Osteocyte (in vitro differentiated cells): ENCODE data around the gene PAK5. TPM values are rescaled to one million over a fixed set of nuclear protein-coding genes. Genes with fewer than 3 reads are reported as not detected.

Experiments used
- DNase-seq: peaks from one replicate; pipeline ENCODE4 v3.0.0; 2021; ENCODE audit warnings: mixed read lengths; ENCODE audit not compliant: unreplicated experiment; ENCODE audit errors: extremely low spot score
- H3K27ac Mint-ChIP-seq: one replicate; pipeline ENCODE4 v1.8.0; 2021; ENCODE audit warnings: mild to moderate bottlenecking, mixed read lengths; ENCODE audit not compliant: unreplicated experiment
- H3K27me3 Mint-ChIP-seq: one replicate; pipeline ENCODE4 v1.8.0; 2021; ENCODE audit warnings: mixed read lengths; ENCODE audit not compliant: unreplicated experiment
- H3K36me3 Mint-ChIP-seq: one replicate; pipeline ENCODE4 v1.8.0; 2021; ENCODE audit warnings: mixed read lengths; ENCODE audit not compliant: unreplicated experiment
- H3K4me1 Mint-ChIP-seq: one replicate; pipeline ENCODE4 v1.8.0; 2021; ENCODE audit warnings: mixed read lengths; ENCODE audit not compliant: unreplicated experiment
- H3K4me3 Mint-ChIP-seq: one replicate; pipeline ENCODE4 v1.8.0; 2021; ENCODE audit warnings: mild to moderate bottlenecking, moderate library complexity, mixed read lengths; ENCODE audit not compliant: unreplicated experiment
- H3K9me3 Mint-ChIP-seq: one replicate; pipeline ENCODE4 v1.8.0; 2021; ENCODE audit warnings: mixed read lengths; ENCODE audit not compliant: unreplicated experiment
- CTCF ChIP-seq: fragments of 200-600 bp; sonication (generic); IDR thresholded peaks from 2 replicates; pipeline ENCODE4 v1.5.0; 2021; ENCODE audit warnings: antibody characterized with exemption, mild to moderate bottlenecking, moderate library complexity
- total RNA-seq: library from RNA; stranded (reverse); gene quantifications from 2 replicates; pipeline ENCODE4 v1.2.1, GENCODE V29; 2021

PAK5 gene
- total RNA-seq, 1 donor from 2014 or later: not detected

- H3K27ac Mint-ChIP-seq: no peak overlapping the region
- no peak for DNase-seq
- no peaks in the 10 kb centered on the region for H3K4me1 Mint-ChIP-seq
- no peaks in the 10 kb centered on the region for H3K9me3 Mint-ChIP-seq
- no peaks in the 10 kb centered on the region for H3K36me3 Mint-ChIP-seq
- H3K27me3 Mint-ChIP-seq: peaks cover 61% of the 10 kb centered on the region
- H3K4me3 Mint-ChIP-seq: no peak overlapping the region
- TF ChIP-seq CTCF: no peak
Observed at GRCh38 chr20:9590189-9590588, 248.7 kb downstream of the PAK5 start.

GRCh38 chr20:9588706-9589105 lies 250.2 kb downstream of the PAK5 start:
- no peak for DNase-seq
- Mint-ChIP-seq H3K4me3 (no peak overlapping the region), H3K9me3 (no peaks in the 10 kb centered on the region), H3K36me3 (no peaks in the 10 kb centered on the region), H3K4me1 (no peaks in the 10 kb centered on the region), H3K27me3 (peaks cover 56% of the 10 kb centered on the region), H3K27ac (no peak overlapping the region)
- no peak for TF ChIP-seq CTCF

- H3K4me1 Mint-ChIP-seq: no peaks in the 10 kb centered on the region
- H3K9me3 Mint-ChIP-seq: no peaks in the 10 kb centered on the region
- H3K36me3 Mint-ChIP-seq: no peaks in the 10 kb centered on the region
- no peak overlapping the region for H3K27ac Mint-ChIP-seq
- H3K27me3 Mint-ChIP-seq: peaks cover 33% of the 10 kb centered on the region
- no peak for DNase-seq
- no peak overlapping the region for H3K4me3 Mint-ChIP-seq
- no peak for TF ChIP-seq CTCF
Observed at GRCh38 chr20:9583151-9583550, 255.7 kb downstream of the PAK5 start.

- no peak for DNase-seq
- Mint-ChIP-seq H3K27me3 (peaks cover 31% of the 10 kb centered on the region), H3K36me3 (no peaks in the 10 kb centered on the region), H3K4me1 (no peaks in the 10 kb centered on the region), H3K27ac (no peak overlapping the region), H3K9me3 (no peaks in the 10 kb centered on the region), H3K4me3 (no peak overlapping the region)
- no peak for TF ChIP-seq CTCF
Observed at GRCh38 chr20:9582137-9582536, 256.7 kb downstream of the PAK5 start.

GRCh38 chr20:9581509-9581908 lies 257.4 kb downstream of the PAK5 start:
- no peak overlapping the region for H3K27ac Mint-ChIP-seq
- no peak for DNase-seq
- no peak overlapping the region for H3K4me3 Mint-ChIP-seq
- H3K4me1 Mint-ChIP-seq: no peaks in the 10 kb centered on the region
- H3K9me3 Mint-ChIP-seq: no peaks in the 10 kb centered on the region
- no peak for TF ChIP-seq CTCF
- H3K36me3 Mint-ChIP-seq: no peaks in the 10 kb centered on the region
- H3K27me3 Mint-ChIP-seq: peaks cover 29% of the 10 kb centered on the region
